ENCODE measurements around the gene EML4.

DNA sequence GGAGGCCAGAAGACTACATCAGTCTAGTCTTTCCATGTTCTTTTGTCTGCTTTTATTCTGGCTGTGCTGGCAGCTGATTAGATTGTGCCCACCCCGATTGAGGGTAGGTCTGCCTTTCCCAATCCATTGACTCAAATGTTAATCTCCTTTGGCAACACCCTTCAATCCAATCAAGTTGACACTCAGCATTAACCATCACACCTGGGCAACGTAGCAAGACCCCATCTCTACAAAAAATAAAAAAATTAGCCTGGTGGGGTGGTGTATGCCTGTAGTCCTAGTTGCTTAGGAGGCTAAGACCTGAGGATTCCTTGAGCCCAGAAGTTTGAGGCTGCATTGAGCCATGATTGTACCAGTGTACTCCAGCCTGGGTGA is 33.5 kb downstream of the EML4 start:
- TF ChIP-seq, protein P1, sequence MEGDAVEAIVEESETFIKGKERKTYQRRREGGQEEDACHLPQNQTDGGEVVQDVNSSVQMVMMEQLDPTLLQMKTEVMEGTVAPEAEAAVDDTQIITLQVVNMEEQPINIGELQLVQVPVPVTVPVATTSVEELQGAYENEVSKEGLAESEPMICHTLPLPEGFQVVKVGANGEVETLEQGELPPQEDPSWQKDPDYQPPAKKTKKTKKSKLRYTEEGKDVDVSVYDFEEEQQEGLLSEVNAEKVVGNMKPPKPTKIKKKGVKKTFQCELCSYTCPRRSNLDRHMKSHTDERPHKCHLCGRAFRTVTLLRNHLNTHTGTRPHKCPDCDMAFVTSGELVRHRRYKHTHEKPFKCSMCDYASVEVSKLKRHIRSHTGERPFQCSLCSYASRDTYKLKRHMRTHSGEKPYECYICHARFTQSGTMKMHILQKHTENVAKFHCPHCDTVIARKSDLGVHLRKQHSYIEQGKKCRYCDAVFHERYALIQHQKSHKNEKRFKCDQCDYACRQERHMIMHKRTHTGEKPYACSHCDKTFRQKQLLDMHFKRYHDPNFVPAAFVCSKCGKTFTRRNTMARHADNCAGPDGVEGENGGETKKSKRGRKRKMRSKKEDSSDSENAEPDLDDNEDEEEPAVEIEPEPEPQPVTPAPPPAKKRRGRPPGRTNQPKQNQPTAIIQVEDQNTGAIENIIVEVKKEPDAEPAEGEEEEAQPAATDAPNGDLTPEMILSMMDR (IDR thresholded peaks at IDR 0.05) = no peak
- no peak for TF ChIP-seq EZH2phosphoT487 (IDR thresholded peaks at IDR 0.05)
- no peak for TF ChIP-seq EZH2 (IDR thresholded peaks at IDR 0.05)

Measured in neural progenitor cell (in vitro differentiated cells).